ENCODE data around the gene MSH5. TPM values are rescaled to one million over a fixed set of nuclear protein-coding genes. Genes with fewer than 3 reads are reported as not detected.
"Not testable (repeated sequence)": the region's sequence is repeated elsewhere in the genome, so short reads cannot be mapped to it uniquely, and the experiment has no call there.

MSH5 gene
- total and polyA plus RNA-seq, 4 donors = 5.9 to 15.1 (median 7.0) TPM; not detected in 1

- Histone ChIP-seq H3K27me3 (ENCODE audit: control insufficient read depth in 1 of 2, insufficient read depth in 2 of 2, low read length in 1 of 2) (no peaks in the 10 kb centered on the region), H3K4me3 (ENCODE audit: low read length in 2 of 2) (peak overlapping the region; percentile 43 to 78), H3K4me1 (ENCODE audit: control insufficient read depth in 1 of 2, insufficient read depth in 2 of 2, low read length in 2 of 2) (no peaks in the 10 kb centered on the region), H3K36me3 (ENCODE audit: control insufficient read depth in 1 of 2, insufficient read depth in 2 of 2, low read length in 1 of 2) (no peaks in the 10 kb centered on the region), H3K9me3 (ENCODE audit: control insufficient read depth, low read length) (no peaks in the 10 kb centered on the region), H3K27ac (ENCODE audit: low read depth in 1 of 2, low read length in 2 of 2) (peak overlapping the region; percentile 33 to 49)
- intact Hi-C loops (cut with DNase I) = loop anchor here (5.0 kb wide), 3 partner anchors 37 to 128 kb away; partner anchors contain the start of genes CLIC1 (in 2 of the 2), CSNK2B (in 1 of the 2) and LY6G5B (in 1 of the 2)
- ATAC-seq (ENCODE audit: low FRiP score) (peak; percentile 24), DNase-seq (peak in 1 of 2 donors; percentile 66)
- 0 to 1% methylated on average over 44 of the region's 44 CpGs for WGBS, 2 donors
Measured at GRCh38 chr6:31794866-31795615, 55.2 kb downstream of the MSH5 start.

GRCh38 chr6:31795616-31796298, 56.0 kb downstream of the MSH5 start, which contains the start of gene VARS1:
TSS of gene VARS1 (minus strand) at chr6:31795752. CDS start at chr6:31795217, 535 bp downstream.
- Histone ChIP-seq H3K9me3 (ENCODE audit: control insufficient read depth, low read length) (no peaks in the 10 kb centered on the region), H3K36me3 (ENCODE audit: control insufficient read depth in 1 of 2, insufficient read depth in 2 of 2, low read length in 1 of 2) (no peaks in the 10 kb centered on the region), H3K27ac (ENCODE audit: low read depth in 1 of 2, low read length in 2 of 2) (peak within 1 kb of the TSS; percentile 33 to 62), H3K27me3 (ENCODE audit: control insufficient read depth in 1 of 2, insufficient read depth in 2 of 2, low read length in 1 of 2) (no peaks in the 10 kb centered on the region), H3K4me1 (ENCODE audit: control insufficient read depth in 1 of 2, insufficient read depth in 2 of 2, low read length in 2 of 2) (no peaks in the 10 kb centered on the region), H3K4me3 (ENCODE audit: low read length in 2 of 2) (peak within 1 kb of the TSS; percentile 43 to 78)
- intact Hi-C loops (cut with DNase I) = loop anchor here (5.0 kb wide), 2 partner anchors 37 to 58 kb away; partner anchors contain the start of gene CLIC1 (in 1 of the 2)
- peak; percentile 96 to 97 for DNase-seq
- ATAC-seq (ENCODE audit: low FRiP score) = peak; percentile 94
- 0% methylated on average over 45 to 75 of the region's 75 CpGs for WGBS, 2 donors

- ATAC-seq (ENCODE audit: low FRiP score) (no peak), DNase-seq (no peak)
- no peaks in the 10 kb centered on the region for H3K9me3 ChIP-seq (ENCODE audit: control insufficient read depth, low read length)
- WGBS, 2 donors = 78 to 84% methylated on average over 2 of the region's 2 CpGs
- no peak overlapping the region for H3K27ac ChIP-seq (ENCODE audit: low read depth in 1 of 2, low read length in 2 of 2)
- no peaks in the 10 kb centered on the region for H3K4me1 ChIP-seq (ENCODE audit: control insufficient read depth in 1 of 2, insufficient read depth in 2 of 2, low read length in 2 of 2)
- H3K4me3 ChIP-seq (ENCODE audit: low read length in 2 of 2) = no peak overlapping the region
- H3K36me3 ChIP-seq (ENCODE audit: control insufficient read depth in 1 of 2, insufficient read depth in 2 of 2, low read length in 1 of 2) = no peaks in the 10 kb centered on the region
- intact Hi-C loops (cut with DNase I) = loop anchor here (5.0 kb wide), 2 partner anchors 35 to 60 kb away; partner anchors contain the start of gene CLIC1 (in 1 of the 2)
- no peaks in the 10 kb centered on the region for H3K27me3 ChIP-seq (ENCODE audit: control insufficient read depth in 1 of 2, insufficient read depth in 2 of 2, low read length in 1 of 2)
Measured at GRCh38 chr6:31796993-31797385, 57.2 kb downstream of the MSH5 start.

GRCh38 chr6:31797588-31797987, 57.8 kb downstream of the MSH5 start:
- H3K4me1 ChIP-seq (ENCODE audit: control insufficient read depth in 1 of 2, insufficient read depth in 2 of 2, low read length in 2 of 2) = no peaks in the 10 kb centered on the region
- H3K9me3 ChIP-seq (ENCODE audit: control insufficient read depth, low read length) = no peaks in the 10 kb centered on the region
- peak in 1 of 2 donors; percentile 52 for DNase-seq
- intact Hi-C loops (cut with DNase I) = loop anchor here (5.0 kb wide), 2 partner anchors 35 to 60 kb away; partner anchors contain the start of gene CLIC1 (in 1 of the 2)
- H3K4me3 ChIP-seq (ENCODE audit: low read length in 2 of 2) = no peak overlapping the region
- no peaks in the 10 kb centered on the region for H3K36me3 ChIP-seq (ENCODE audit: control insufficient read depth in 1 of 2, insufficient read depth in 2 of 2, low read length in 1 of 2)
- ATAC-seq (ENCODE audit: low FRiP score) = no peak
- WGBS, 2 donors = 63% methylated on average over 5 of the region's 5 CpGs
- H3K27ac ChIP-seq (ENCODE audit: low read depth in 1 of 2, low read length in 2 of 2) = peak overlapping the region in 1 of 2 donors; percentile 21
- no peaks in the 10 kb centered on the region for H3K27me3 ChIP-seq (ENCODE audit: control insufficient read depth in 1 of 2, insufficient read depth in 2 of 2, low read length in 1 of 2)

- Histone ChIP-seq H3K27ac (ENCODE audit: low read depth in 1 of 2, low read length in 2 of 2) (peak overlapping the region in 1 of 2 donors; percentile 48), H3K9me3 (ENCODE audit: control insufficient read depth, low read length) (no peaks in the 10 kb centered on the region), H3K4me1 (ENCODE audit: control insufficient read depth in 1 of 2, insufficient read depth in 2 of 2, low read length in 2 of 2) (no peaks in the 10 kb centered on the region), H3K27me3 (ENCODE audit: control insufficient read depth in 1 of 2, insufficient read depth in 2 of 2, low read length in 1 of 2) (no peaks in the 10 kb centered on the region), H3K36me3 (ENCODE audit: control insufficient read depth in 1 of 2, insufficient read depth in 2 of 2, low read length in 1 of 2) (no peaks in the 10 kb centered on the region), H3K4me3 (ENCODE audit: low read length in 2 of 2) (no peak overlapping the region)
- ATAC-seq (ENCODE audit: low FRiP score) (peak; percentile 22), DNase-seq (peak; percentile 77 to 89)
- intact Hi-C loops (cut with DNase I) = loop anchor here (5.0 kb wide), 2 partner anchors 33 to 62 kb away; partner anchors contain the start of gene CLIC1 (in 1 of the 2)
- 12 to 19% methylated on average over 12 of the region's 12 CpGs for WGBS, 2 donors
Measured at GRCh38 chr6:31799781-31800180, 60.0 kb downstream of the MSH5 start.

GRCh38 chr6:31801031-31801927, 61.5 kb downstream of the MSH5 start:
- H3K27me3 ChIP-seq (ENCODE audit: control insufficient read depth in 1 of 2, insufficient read depth in 2 of 2, low read length in 1 of 2); intact Hi-C loops (cut with DNase I); H3K9me3 ChIP-seq (ENCODE audit: control insufficient read depth, low read length); ATAC-seq (ENCODE audit: low FRiP score); H3K36me3 ChIP-seq (ENCODE audit: control insufficient read depth in 1 of 2, insufficient read depth in 2 of 2, low read length in 1 of 2); H3K27ac ChIP-seq (ENCODE audit: low read depth in 1 of 2, low read length in 2 of 2); DNase-seq; H3K4me3 ChIP-seq (ENCODE audit: low read length in 2 of 2); H3K4me1 ChIP-seq (ENCODE audit: control insufficient read depth in 1 of 2, insufficient read depth in 2 of 2, low read length in 2 of 2): not testable (repeated sequence)
- 90 to 92% methylated on average over 8 of the region's 8 CpGs for WGBS, 2 donors

- no peaks in the 10 kb centered on the region for H3K4me1 ChIP-seq (ENCODE audit: control insufficient read depth in 1 of 2, insufficient read depth in 2 of 2, low read length in 2 of 2)
- intact Hi-C loops (cut with DNase I) = no loop called here
- H3K27me3 ChIP-seq (ENCODE audit: control insufficient read depth in 1 of 2, insufficient read depth in 2 of 2, low read length in 1 of 2) = no peaks in the 10 kb centered on the region
- 14% methylated on average over 7 of the region's 7 CpGs for WGBS, 2 donors
- no peaks in the 10 kb centered on the region for H3K36me3 ChIP-seq (ENCODE audit: control insufficient read depth in 1 of 2, insufficient read depth in 2 of 2, low read length in 1 of 2)
- H3K9me3 ChIP-seq (ENCODE audit: control insufficient read depth, low read length) = no peaks in the 10 kb centered on the region
- DNase-seq (no peak), ATAC-seq (ENCODE audit: low FRiP score) (no peak)
- peak overlapping the region; percentile 55 to 56 for H3K4me3 ChIP-seq (ENCODE audit: low read length in 2 of 2)
- peak overlapping the region; percentile 69 to 76 for H3K27ac ChIP-seq (ENCODE audit: low read depth in 1 of 2, low read length in 2 of 2)
Measured at GRCh38 chr6:31805939-31806469, 66.2 kb downstream of the MSH5 start.
